Common myeloid progenitor, CD34-positive (primary cell): ENCODE results near the gene UTS2.

Experiments used
- CTCF ChIA-PET: fragments of 350-600 bp; sonication (Branson Sonifier 250); formaldehyde crosslinking; loops from one replicate; lab custom pipeline; 2021; ENCODE audit warnings: antibody characterized with exemption; lab: Charles Lee
- POLR2A ChIA-PET: fragments of 350-600 bp; sonication (Branson Sonifier 250); formaldehyde crosslinking; loops from one replicate; lab custom pipeline; 2021; ENCODE audit warnings: antibody characterized with exemption; lab: Charles Lee
- DNase-seq, 3 donors: peaks; one replicate each; pipeline versions ENCODE4 v3.0.0 to v3.0.0-alpha.2; 2013
- H3K27ac ChIP-seq, 2 experiments: 1 replicate in 1 of 2; 2 replicates in 1 of 2; pipeline ENCODE4 v1.7.0; 2013; ENCODE audit warnings: inconsistent platforms in 2 of 2, low read length in 2 of 2, mild to moderate bottlenecking in 2 of 2, low read depth in 1 of 2, moderate library complexity in 1 of 2; ENCODE audit not compliant: severe bottlenecking in 2 of 2, insufficient read depth in 1 of 2, poor library complexity in 1 of 2
- H3K27me3 ChIP-seq, 5 experiments: replicated peaks in 2 of 5; 1 replicate in 3 of 5; 2 replicates in 2 of 5; pipeline versions ENCODE4 v1.6.1 to v1.7.0; 2013; ENCODE audit warnings: low read length in 4 of 5, mild to moderate bottlenecking in 2 of 5, moderate library complexity in 2 of 5, inconsistent platforms in 1 of 5; ENCODE audit not compliant: insufficient read depth in 5 of 5, control insufficient read depth in 4 of 5
- H3K36me3 ChIP-seq, 4 experiments: 1 replicate in 2 of 4; 2 replicates in 2 of 4; pipeline versions ENCODE4 v1.6.1 to v1.7.0; 2013; ENCODE audit warnings: low read length in 3 of 4, control low read depth in 1 of 4, mild to moderate bottlenecking in 1 of 4; ENCODE audit not compliant: control insufficient read depth in 4 of 4, insufficient read depth in 4 of 4
- H3K4me1 ChIP-seq, 4 experiments: 1 replicate in 3 of 4; 2 replicates in 1 of 4; pipeline versions ENCODE4 v1.6.1 to v1.7.1; 2013; ENCODE audit warnings: low read length in 3 of 4, mild to moderate bottlenecking in 3 of 4, control low read depth in 1 of 4, inconsistent platforms in 1 of 4, moderate library complexity in 1 of 4; ENCODE audit not compliant: control insufficient read depth in 4 of 4, insufficient read depth in 4 of 4; ENCODE audit errors: control extremely low read depth in 1 of 4
- H3K4me3 ChIP-seq, 7 experiments: 1 replicate in 4 of 7; 2 replicates in 3 of 7; pipeline versions ENCODE4 v1.5.1 to v1.7.0; 2013; ENCODE audit warnings: mild to moderate bottlenecking in 7 of 7, low read length in 6 of 7, moderate library complexity in 6 of 7, inconsistent platforms in 2 of 7, low read depth in 2 of 7, control low read depth in 1 of 7; ENCODE audit not compliant: insufficient read depth in 4 of 7, control insufficient read depth in 1 of 7; ENCODE audit errors: extremely low read depth in 1 of 7
- H3K9me3 ChIP-seq, 5 experiments: 1 replicate in 4 of 5; 2 replicates in 1 of 5; pipeline versions ENCODE4 v1.6.1 to v1.7.1; 2013; ENCODE audit warnings: low read length in 4 of 5, mild to moderate bottlenecking in 2 of 5, inconsistent platforms in 1 of 5, low read depth in 1 of 5, moderate library complexity in 1 of 5; ENCODE audit not compliant: control insufficient read depth in 4 of 5, insufficient read depth in 2 of 5; ENCODE audit errors: control extremely low read depth in 1 of 5
- WGBS: methylation state at CpG from one replicate; pipeline ENCODE4 v1.1.5; 2013; ENCODE audit not compliant: insufficient coverage; 5-methylcytosine and 5-hydroxymethylcytosine counted together

The UTS2 gene

GRCh38 chr1:7878027-7878426 is 25.2 kb upstream of the UTS2 start:
- Histone ChIP-seq H3K27me3 (no peaks in the 10 kb centered on the region), H3K4me3 (no peak overlapping the region), H3K9me3 (peaks cover 0 to 13% (median 7%) of the 10 kb centered on the region in 5 experiments), H3K4me1 (no peaks in the 10 kb centered on the region), H3K27ac (no peak overlapping the region), H3K36me3 (no peaks in the 10 kb centered on the region)
- no peak for DNase-seq
- WGBS: no CpG with 5 or more reads among the region's 1 CpG
- POLR2A ChIA-PET: no interaction called here
- CTCF ChIA-PET: interaction anchor here (0.6 to 1.0 kb wide), 2 partner anchors 60 to 1330 kb away, joined by 3 read pairs; no protein-coding TSS in a partner anchor

GRCh38 chr1:7873801-7874795 is 21.2 kb upstream of the UTS2 start:
- ChIA-PET CTCF (no interaction called here), POLR2A (no interaction called here)
- DNase-seq: no peak
- Histone ChIP-seq H3K4me3 (no peak overlapping the region), H3K4me1 (no peaks in the 10 kb centered on the region), H3K36me3 (no peaks in the 10 kb centered on the region), H3K9me3 (peaks cover 0 to 13% (median 7%) of the 10 kb centered on the region in 5 experiments), H3K27ac (no peak overlapping the region), H3K27me3 (peaks cover 0 to 4% (median 0%) of the 10 kb centered on the region in 5 experiments)
- 90% methylated on average over 8 of the region's 11 CpGs for WGBS

- ChIA-PET POLR2A (no interaction called here), CTCF (no interaction called here)
- Histone ChIP-seq H3K4me1 (no peaks in the 10 kb centered on the region), H3K27me3 (peaks cover 0 to 4% (median 0%) of the 10 kb centered on the region in 5 experiments), H3K9me3 (peaks cover 0 to 5% (median 0%) of the 10 kb centered on the region in 5 experiments), H3K36me3 (no peaks in the 10 kb centered on the region), H3K4me3 (no peak overlapping the region), H3K27ac (no peak overlapping the region)
- no peak for DNase-seq
- WGBS: no CpG with 5 or more reads among the region's 6 CpGs
Observed at GRCh38 chr1:7871136-7871535, 18.3 kb upstream of the UTS2 start.

- WGBS: 90% methylated on average over 16 of the region's 16 CpGs
Observed at GRCh38 chr1:7869136-7869920, 16.5 kb upstream of the UTS2 start.

GRCh38 chr1:7868070-7868780 is 15.4 kb upstream of the UTS2 start:
- ChIA-PET CTCF (no interaction called here), POLR2A (no interaction called here)
- DNase-seq: peak in 1 of 3 donors; percentile 17
- H3K27me3 ChIP-seq: peaks cover 0 to 4% (median 0%) of the 10 kb centered on the region in 5 experiments
- no peaks in the 10 kb centered on the region for H3K9me3 ChIP-seq
- no peaks in the 10 kb centered on the region for H3K4me1 ChIP-seq
- H3K36me3 ChIP-seq: no peaks in the 10 kb centered on the region
- H3K27ac ChIP-seq: no peak overlapping the region
- 69% methylated on average over 9 of the region's 10 CpGs for WGBS
- H3K4me3 ChIP-seq: no peak overlapping the region

More at GRCh38 chr1:7869136-7869920, 16.5 kb upstream of the UTS2 start:
- no peaks in the 10 kb centered on the region for H3K36me3 ChIP-seq
- H3K27ac ChIP-seq: no peak overlapping the region
- no peaks in the 10 kb centered on the region for H3K9me3 ChIP-seq
- POLR2A ChIA-PET: no interaction called here
- no peak for DNase-seq
- no peak overlapping the region for H3K4me3 ChIP-seq
- H3K4me1 ChIP-seq: no peaks in the 10 kb centered on the region
- peaks cover 0 to 4% (median 0%) of the 10 kb centered on the region in 5 experiments for H3K27me3 ChIP-seq
- CTCF ChIA-PET: no interaction called here

GRCh38 chr1:7865978-7866377 is 13.1 kb upstream of the UTS2 start:
- Histone ChIP-seq H3K4me1 (no peaks in the 10 kb centered on the region), H3K4me3 (no peak overlapping the region), H3K36me3 (no peaks in the 10 kb centered on the region), H3K27me3 (no peaks in the 10 kb centered on the region), H3K9me3 (no peaks in the 10 kb centered on the region), H3K27ac (no peak overlapping the region)
- WGBS: 93% methylated on average over 16 of the region's 16 CpGs
- POLR2A ChIA-PET: no interaction called here
- CTCF ChIA-PET: no interaction called here
- DNase-seq: no peak
